Chondrocyte (in vitro differentiated cells): ENCODE measurements around the gene SDR42E2. TPM values are rescaled to one million over a fixed set of nuclear protein-coding genes. Genes with fewer than 3 reads are reported as not detected.

Experiments used
- DNase-seq: peaks from one replicate; pipeline ENCODE4 v3.0.0; 2021; ENCODE audit warnings: mixed read lengths, low spot score
- H3K27ac Mint-ChIP-seq: one replicate; pipeline ENCODE4 v1.8.0; 2021; ENCODE audit warnings: mild to moderate bottlenecking, moderate library complexity, mixed read lengths; ENCODE audit not compliant: unreplicated experiment
- H3K27me3 Mint-ChIP-seq: 2 replicates; pipeline ENCODE4 v1.8.0; 2021; ENCODE audit warnings: low read depth, mixed read lengths
- H3K36me3 Mint-ChIP-seq: 2 replicates; pipeline ENCODE4 v1.8.0; 2021; ENCODE audit warnings: low read depth, mixed read lengths
- H3K4me1 Mint-ChIP-seq: 2 replicates; pipeline ENCODE4 v1.8.0; 2021; ENCODE audit warnings: low read depth, mild to moderate bottlenecking, mixed read lengths
- H3K4me3 Mint-ChIP-seq: one replicate; pipeline ENCODE4 v1.8.0; 2021; ENCODE audit warnings: mild to moderate bottlenecking, moderate library complexity, mixed read lengths; ENCODE audit not compliant: unreplicated experiment
- H3K9me3 Mint-ChIP-seq: 2 replicates; pipeline ENCODE4 v1.8.0; 2021; ENCODE audit warnings: low read depth, mixed read lengths
- CTCF ChIP-seq: fragments of 200-600 bp; sonication (generic); IDR thresholded peaks from 2 replicates; pipeline ENCODE4 v1.5.0; 2021; ENCODE audit warnings: antibody characterized with exemption, mild to moderate bottlenecking, moderate library complexity
- total RNA-seq: library from RNA; stranded (reverse); gene quantifications from 3 replicates; pipeline ENCODE4 v1.2.1, GENCODE V29; 2021

Gene SDR42E2
- total RNA-seq, 1 donor from 2014 or later, result not detected

GRCh38 chr16:22239131-22239805 is 77.0 kb downstream of the SDR42E2 start:
- Mint-ChIP-seq H3K4me1 (peaks cover 5% of the 10 kb centered on the region), H3K4me3 (no peak overlapping the region), H3K27me3 (no peaks in the 10 kb centered on the region), H3K36me3 (peaks cover 5% of the 10 kb centered on the region), H3K9me3 (no peaks in the 10 kb centered on the region), H3K27ac (no peak overlapping the region)
- TF ChIP-seq CTCF, result no peak
- no peak for DNase-seq

- H3K4me3 Mint-ChIP-seq, result no peak overlapping the region
- DNase-seq, result no peak
- no peak overlapping the region for H3K27ac Mint-ChIP-seq
- peaks cover 7% of the 10 kb centered on the region for H3K36me3 Mint-ChIP-seq
- H3K27me3 Mint-ChIP-seq, result no peaks in the 10 kb centered on the region
- no peaks in the 10 kb centered on the region for H3K9me3 Mint-ChIP-seq
- TF ChIP-seq CTCF, result no peak
- peaks cover 5% of the 10 kb centered on the region for H3K4me1 Mint-ChIP-seq
These were observed 77.9 kb downstream of the SDR42E2 start for GRCh38 chr16:22240023-22240710.

Other genes with a start within 250 kb of the SDR42E2 start
- 144 to 176 TPM (median 154 TPM) in 3 replicates for gene UQCRC2, start 209.1 kb upstream of the SDR42E2 start, total RNA-seq
- not detected in 3 replicates for gene PDZD9, start 161.4 kb upstream of the SDR42E2 start, total RNA-seq
- gene MOSMO, start 154.4 kb upstream of the SDR42E2 start, total RNA-seq, result 9.7 to 11.3 TPM (median 10.7 TPM) in 3 replicates
- gene VWA3A, start 70.0 kb upstream of the SDR42E2 start, total RNA-seq, result not detected in 3 replicates
- gene EEF2K, start 43.8 kb downstream of the SDR42E2 start, total RNA-seq, result 32.6 to 37.5 TPM (median 34.3 TPM) in 3 replicates
- 25.2 to 34.8 TPM (median 26.7 TPM) in 3 replicates for gene POLR3E, start 134.9 kb downstream of the SDR42E2 start, total RNA-seq
- gene CDR2, start 212.1 kb downstream of the SDR42E2 start, total RNA-seq, result 42.9 to 49.4 TPM (median 46.1 TPM) in 3 replicates